Cortex of kidney (tissue), 1 donor: ENCODE measurements around the gene SAMD8.
"Not testable (repeated sequence)": the region's sequence is repeated elsewhere in the genome, so short reads cannot be mapped to it uniquely, and the experiment has no call there.

ENCODE experiments used
- DNase-seq: peaks from one replicate; lab custom pipeline; 2025; lab: John Stamatoyannopoulos, UW

The SAMD8 gene

DNA sequence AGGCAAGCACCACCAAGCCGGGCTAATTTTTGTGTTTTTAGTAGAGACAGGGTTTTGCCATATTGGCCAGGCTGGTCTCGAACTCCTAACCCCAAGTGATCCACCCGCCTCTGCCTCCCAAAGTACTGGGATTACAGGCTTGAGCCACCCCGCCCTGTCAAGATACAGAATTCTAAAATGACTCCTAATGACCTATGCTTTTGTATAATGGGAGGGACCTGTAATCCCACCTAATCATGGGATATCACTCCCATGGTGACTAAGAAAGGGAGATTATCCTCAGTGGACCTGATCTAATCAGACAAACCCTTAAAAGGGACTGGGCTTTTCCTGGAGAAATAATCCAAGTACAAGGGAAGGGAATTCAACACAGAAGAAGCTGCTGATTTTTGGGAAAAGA is 28.8 kb downstream of the SAMD8 start:
- no peak for DNase-seq

DNA sequence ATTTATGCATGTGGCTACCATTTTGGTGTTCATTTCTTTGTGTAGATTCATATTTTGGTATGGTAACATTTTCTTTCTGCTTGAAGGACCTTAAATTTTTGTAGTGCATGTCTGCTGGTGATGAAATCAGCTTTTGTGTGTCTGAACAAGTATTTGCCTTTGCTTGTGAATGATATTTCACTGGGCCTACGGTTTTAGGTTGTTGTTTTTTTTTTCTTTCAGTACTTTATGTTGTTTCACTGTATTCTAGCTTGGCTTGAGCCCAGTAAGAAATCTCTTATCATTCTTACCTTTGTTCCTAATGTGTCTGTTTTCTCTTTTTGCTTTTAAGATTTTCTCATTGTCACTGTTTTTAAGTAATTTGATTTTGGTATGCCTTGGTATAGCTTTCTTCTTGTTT is 31.9 kb downstream of the SAMD8 start:
- no peak for DNase-seq

- DNase-seq, result no peak
These were observed 34.1 kb downstream of the SAMD8 start for GRCh38 chr10:75145590-75145989.

DNA sequence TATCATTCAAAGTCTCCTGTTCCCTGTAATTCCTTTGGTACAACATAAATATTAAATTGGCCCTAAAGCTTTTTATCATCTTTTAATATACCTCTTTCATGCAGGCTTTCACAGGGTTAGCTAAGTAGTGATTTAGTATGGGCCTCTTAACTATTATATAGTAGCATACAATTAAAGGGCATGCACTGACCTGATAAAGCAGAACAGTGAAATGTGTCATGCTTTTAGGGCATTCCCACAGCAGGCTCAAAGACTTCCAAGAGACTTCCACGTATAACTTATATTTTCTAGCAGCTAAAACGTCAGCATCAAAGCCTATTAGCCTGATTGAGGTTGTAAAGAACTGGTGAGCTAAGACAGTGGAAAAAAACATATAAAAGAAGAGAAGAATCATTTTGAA is 35.3 kb downstream of the SAMD8 start:
- DNase-seq, result no peak

- DNase-seq, result no peak
These were observed 39.2 kb downstream of the SAMD8 start for GRCh38 chr10:75150656-75151055.

- DNase-seq, result no peak
These were observed 48.1 kb downstream of the SAMD8 start for GRCh38 chr10:75159519-75159918.

DNA sequence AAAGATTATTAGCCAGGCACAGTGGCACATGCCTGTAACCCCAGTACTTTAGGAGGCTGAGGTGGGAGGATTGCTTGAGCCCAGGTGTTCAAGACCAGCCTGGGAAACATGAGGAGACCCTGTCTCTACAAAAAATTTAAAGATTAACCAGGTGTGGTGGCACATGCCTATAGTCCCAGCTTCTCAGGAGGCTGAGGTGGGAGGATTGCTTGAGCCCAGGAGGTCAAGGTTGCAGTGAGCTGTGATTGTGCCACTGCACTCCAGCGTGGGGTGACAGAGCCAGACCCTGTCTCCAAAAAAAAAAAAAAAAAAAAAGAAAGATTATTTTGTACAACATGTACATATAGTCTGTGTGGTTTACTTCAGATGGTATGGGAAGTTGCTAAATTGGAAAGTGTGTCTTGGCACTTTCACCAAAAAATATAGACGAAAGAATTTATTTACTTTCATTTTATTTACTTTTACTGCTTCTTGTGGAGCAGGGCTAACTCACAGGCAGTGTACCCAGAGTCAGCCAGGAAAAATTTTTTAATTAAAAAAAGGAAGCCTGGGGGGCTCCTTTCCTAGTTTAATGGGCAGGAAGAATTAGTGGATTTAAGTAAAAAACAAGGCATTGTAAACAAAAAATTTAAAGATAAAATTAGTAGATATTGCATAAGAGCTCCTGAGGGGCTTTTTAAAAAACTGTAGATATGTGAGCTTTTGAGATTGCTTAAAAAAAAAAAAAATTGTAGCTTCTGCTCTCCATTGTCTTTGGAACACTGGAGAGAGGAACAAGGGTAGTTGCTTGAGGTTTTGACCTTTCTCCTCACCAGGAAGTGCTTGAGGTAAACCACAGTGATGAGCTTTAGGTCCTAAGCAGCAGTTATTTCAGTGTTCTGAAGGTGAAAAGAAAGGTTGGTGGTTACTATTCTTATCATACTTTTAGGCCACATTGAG is 54.5 kb downstream of the SAMD8 start:
- DNase-seq, result no peak

- DNase-seq, result no peak
These were observed 55.1 kb downstream of the SAMD8 start for GRCh38 chr10:75166623-75166972.

- no peak for DNase-seq
These were observed 56.8 kb downstream of the SAMD8 start for GRCh38 chr10:75168275-75168674.

GRCh38 chr10:75170215-75170614 is 58.8 kb downstream of the SAMD8 start:
- no peak for DNase-seq

- DNase-seq, result no peak
These were observed 63.6 kb downstream of the SAMD8 start for GRCh38 chr10:75175046-75175445.

- no peak for DNase-seq
These were observed 64.6 kb downstream of the SAMD8 start for GRCh38 chr10:75176046-75176445.

GRCh38 chr10:75176736-75177135 is 65.3 kb downstream of the SAMD8 start:
- DNase-seq, result no peak

- DNase-seq, result no peak
These were observed 68.3 kb downstream of the SAMD8 start for GRCh38 chr10:75179657-75180177.

GRCh38 chr10:75180592-75180991 is 69.1 kb downstream of the SAMD8 start:
- DNase-seq, result no peak

GRCh38 chr10:75181073-75181472 is 69.6 kb downstream of the SAMD8 start:
- no peak for DNase-seq

GRCh38 chr10:75186310-75186709 is 74.9 kb downstream of the SAMD8 start:
- DNase-seq, result no peak

DNA sequence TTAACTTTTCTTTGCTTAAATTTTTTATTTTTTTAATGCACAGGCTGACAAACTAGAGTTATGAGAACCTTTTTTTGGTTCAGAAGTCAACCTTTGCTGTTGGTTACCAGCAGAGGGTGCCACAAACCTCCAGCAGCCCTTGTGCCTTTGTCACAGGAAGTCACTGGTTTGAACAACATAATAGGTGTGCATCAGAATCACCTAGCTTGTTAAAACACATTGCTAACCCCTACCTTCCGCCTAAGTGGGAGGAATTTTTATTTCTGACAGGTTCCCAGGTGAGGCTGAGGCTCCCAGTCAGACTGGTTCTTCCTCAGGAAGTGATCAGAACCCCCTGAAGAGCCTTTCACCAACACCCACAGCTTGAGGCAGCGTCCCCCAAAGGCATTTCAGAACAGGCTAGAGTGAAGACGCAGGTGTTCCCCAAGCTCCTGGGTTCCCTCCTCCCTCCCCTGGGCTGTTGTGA is 76.5 kb downstream of the SAMD8 start:
- no peak for DNase-seq

DNA sequence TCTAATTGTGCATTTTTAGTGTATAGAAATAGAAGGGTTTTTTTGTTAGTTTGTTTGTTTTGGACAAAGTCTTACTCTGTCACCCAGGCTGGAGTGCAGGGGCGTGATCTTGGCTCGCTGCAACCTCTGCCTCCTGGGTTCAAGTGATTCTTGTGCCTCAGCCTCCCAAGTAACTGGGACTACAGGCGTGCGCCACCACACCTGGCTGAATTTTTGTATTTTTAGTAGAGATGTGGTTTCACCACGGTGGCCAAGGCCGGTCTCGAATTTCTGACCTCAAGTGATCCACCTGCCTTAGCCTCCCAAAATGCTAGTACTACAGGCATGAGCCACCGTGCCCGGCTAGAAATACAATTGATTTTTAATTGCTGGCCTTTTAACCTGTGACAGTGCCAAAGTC is 77.1 kb downstream of the SAMD8 start:
- DNase-seq, result not testable (repeated sequence)

GRCh38 chr10:75189266-75190096 is 78.0 kb downstream of the SAMD8 start:
- no peak for DNase-seq

DNA sequence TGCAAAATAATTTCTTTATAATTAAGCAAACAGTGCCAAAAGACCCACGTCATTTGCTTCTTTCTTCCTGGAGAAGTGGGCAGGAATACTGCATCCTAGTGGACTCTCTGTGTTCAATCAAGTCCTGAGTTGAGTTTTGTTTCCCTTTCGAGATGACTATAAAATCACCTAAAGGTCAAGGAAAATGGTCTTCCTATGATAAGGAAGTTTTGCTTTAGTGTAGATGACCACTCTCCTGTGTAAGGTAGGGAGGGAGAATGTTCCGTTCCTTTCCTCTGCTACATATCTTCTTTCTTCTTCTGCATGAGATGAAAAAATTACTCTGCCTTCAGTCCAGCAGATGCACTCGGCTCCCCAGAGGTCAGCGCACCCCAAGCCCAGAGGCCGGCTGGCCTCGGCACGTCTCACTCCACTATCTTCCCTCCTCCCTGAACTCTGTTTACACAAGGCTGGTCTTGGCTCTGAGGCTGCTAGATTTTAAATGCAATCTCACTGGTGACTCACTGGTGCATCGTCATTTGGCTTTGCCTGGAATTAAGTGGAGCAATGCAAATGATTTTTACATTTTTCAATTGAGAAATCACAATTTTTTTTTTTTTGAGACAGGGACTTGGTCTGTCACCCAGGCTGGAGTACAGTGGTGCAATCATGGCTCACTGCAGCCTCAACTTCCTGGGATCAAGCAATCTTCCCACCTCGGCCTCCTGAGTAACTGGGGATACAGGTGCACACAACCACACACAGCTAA is 80.5 kb downstream of the SAMD8 start:
- no peak for DNase-seq

GRCh38 chr10:75194625-75195024 is 83.2 kb downstream of the SAMD8 start:
- DNase-seq, result not testable (repeated sequence)
